CD4-positive, alpha-beta T cell (primary cell): ENCODE measurements around the gene BDKRB1. TPM values are rescaled to one million over a fixed set of nuclear protein-coding genes. Genes with fewer than 3 reads are reported as not detected.

Experiments used
- ATAC-seq: fragments of 200-7000 bp; cut with Tn5 transposase; one replicate; pipeline ENCODE4 v1.10.0; 2022; ENCODE audit warnings: mild to moderate bottlenecking; ENCODE audit not compliant: poor library complexity
- CTCF ChIA-PET: fragments of 350-600 bp; sonication (Branson Sonifier 250); formaldehyde crosslinking; loops from one replicate; lab custom pipeline; 2021; ENCODE audit warnings: antibody characterized with exemption, inconsistent platforms; lab: Charles Lee
- POLR2A ChIA-PET: fragments of 350-600 bp; sonication (Branson Sonifier 250); formaldehyde crosslinking; loops from one replicate; lab custom pipeline; 2021; ENCODE audit warnings: antibody characterized with exemption, inconsistent platforms; lab: Charles Lee
- DNase-seq, 14 experiments: peaks; one replicate each; pipeline ENCODE4 v3.0.0-alpha.2; 2013 to 2020; ENCODE audit warnings: mixed read lengths in 2 of 14
- H3K27ac ChIP-seq, 2 donors: one replicate each; pipeline versions ENCODE4 v1.5.1 to v1.7.0; 2013; ENCODE audit warnings: low read length in 2 of 2, low read depth in 1 of 2, mild to moderate bottlenecking in 1 of 2
- H3K27me3 ChIP-seq, 2 experiments: 1 replicate in 1 of 2; 2 replicates in 1 of 2; pipeline versions ENCODE4 v1.6.1 to v1.7.0; 2013; ENCODE audit warnings: low read length in 2 of 2, control low read depth in 1 of 2, mild to moderate bottlenecking in 1 of 2, moderate library complexity in 1 of 2; ENCODE audit not compliant: insufficient read depth in 2 of 2, control insufficient read depth in 1 of 2
- H3K36me3 ChIP-seq: one replicate; pipeline ENCODE4 v1.6.1; 2013; ENCODE audit warnings: low read length, control low read depth; ENCODE audit not compliant: insufficient read depth
- H3K4me1 ChIP-seq: one replicate; pipeline ENCODE4 v1.6.1; 2013; ENCODE audit warnings: low read length, control low read depth; ENCODE audit not compliant: insufficient read depth
- H3K4me3 ChIP-seq: one replicate; pipeline ENCODE4 v1.5.1; 2013; ENCODE audit warnings: mild to moderate bottlenecking, low read length, moderate library complexity
- H3K9me3 ChIP-seq, 2 experiments: 1 replicate in 1 of 2; 2 replicates in 1 of 2; pipeline versions ENCODE4 v1.6.1 to v1.7.0; 2013; ENCODE audit warnings: low read length in 2 of 2, mild to moderate bottlenecking in 2 of 2, control low read depth in 1 of 2, moderate library complexity in 1 of 2; ENCODE audit not compliant: control insufficient read depth in 1 of 2, insufficient read depth in 1 of 2
- H3K27ac Mint-ChIP-seq: one replicate; pipeline ENCODE4 v1.8.0; 2020; ENCODE audit warnings: mixed read lengths
- H3K27me3 Mint-ChIP-seq: one replicate; pipeline ENCODE4 v1.8.0; 2021; ENCODE audit warnings: mixed read lengths
- H3K36me3 Mint-ChIP-seq: one replicate; pipeline ENCODE4 v1.8.0; 2021; ENCODE audit warnings: low read depth, mixed read lengths
- H3K4me1 Mint-ChIP-seq: one replicate; pipeline ENCODE4 v1.8.0; 2021; ENCODE audit warnings: low read depth, mixed read lengths
- H3K4me3 Mint-ChIP-seq: one replicate; pipeline ENCODE4 v1.8.0; 2020; ENCODE audit warnings: mild to moderate bottlenecking, mixed read lengths
- H3K9me3 Mint-ChIP-seq: one replicate; pipeline ENCODE4 v1.8.0; 2020; ENCODE audit warnings: mixed read lengths
- CTCF ChIP-seq: fragments of 200-600 bp; IDR thresholded peaks from one replicate; pipeline ENCODE4 v1.8.0; 2022; ENCODE audit warnings: antibody characterized with exemption, mild to moderate bottlenecking
- intact Hi-C, 2 experiments: fragments of 100-400 bp; cut with DNase I in 1 of 2; cut with micrococcal nuclease in 1 of 2; formaldehyde crosslinking; loops; one replicate each; pipeline versions ENCODE4 v1.15.1 to v1.9.0; 2023 to 2025; cut with DNase I, micrococcal nuclease
- total RNA-seq, 174 experiments: library from RNA in 2 of 174; stranded (reverse) in 2 of 174; gene quantifications; one replicate each; pipeline ENCODE4 v1.2.3 and lab custom pipeline; 2021 to 2026

Gene BDKRB1
- total RNA-seq, 2 experiments from 2014 or later: not detected

- POLR2A ChIA-PET: interaction anchor here (1.0 kb wide), 1 partner anchor 185 kb away, joined by 3 read pairs; no protein-coding TSS in a partner anchor
- CTCF ChIA-PET: interaction anchor here (1.0 kb wide), 1 partner anchor 185 kb away, joined by 3 read pairs; no protein-coding TSS in a partner anchor
- intact Hi-C loops: no loop called here
- no peak overlapping the region for H3K4me3 ChIP-seq
- H3K4me1 ChIP-seq: no peaks in the 10 kb centered on the region
- H3K27ac ChIP-seq: no peak overlapping the region
- no peak for DNase-seq
- TF ChIP-seq CTCF: no peak
- H3K9me3 ChIP-seq: no peaks in the 10 kb centered on the region
- no peak overlapping the region for H3K4me3 Mint-ChIP-seq
- no peak overlapping the region for H3K27ac Mint-ChIP-seq
- ATAC-seq: no peak
- no peaks in the 10 kb centered on the region for H3K4me1 Mint-ChIP-seq
- peaks cover 79% of the 10 kb centered on the region for H3K36me3 Mint-ChIP-seq
- H3K36me3 ChIP-seq: peaks cover 49% of the 10 kb centered on the region
- H3K9me3 Mint-ChIP-seq: no peaks in the 10 kb centered on the region
- no peaks in the 10 kb centered on the region for H3K27me3 ChIP-seq
- H3K27me3 Mint-ChIP-seq: no peaks in the 10 kb centered on the region
Observed at GRCh38 chr14:96285667-96286066, 29.7 kb downstream of the BDKRB1 start.

- Mint-ChIP-seq H3K4me3 (no peak overlapping the region), H3K27me3 (no peaks in the 10 kb centered on the region), H3K9me3 (no peaks in the 10 kb centered on the region), H3K36me3 (peaks cover 84% of the 10 kb centered on the region), H3K4me1 (no peaks in the 10 kb centered on the region), H3K27ac (no peak overlapping the region)
- TF ChIP-seq CTCF: no peak
- Histone ChIP-seq H3K9me3 (no peaks in the 10 kb centered on the region), H3K27ac (no peak overlapping the region), H3K4me1 (no peaks in the 10 kb centered on the region), H3K27me3 (no peaks in the 10 kb centered on the region), H3K36me3 (peaks cover 54% of the 10 kb centered on the region), H3K4me3 (no peak overlapping the region)
- POLR2A ChIA-PET: no interaction called here
- ATAC-seq: no peak
- no peak for DNase-seq
- CTCF ChIA-PET: interaction anchor here (1.0 kb wide), 1 partner anchor 185 kb away, joined by 3 read pairs; no protein-coding TSS in a partner anchor
- intact Hi-C loops: no loop called here
Observed at GRCh38 chr14:96286251-96286650, 30.2 kb downstream of the BDKRB1 start.

DNA sequence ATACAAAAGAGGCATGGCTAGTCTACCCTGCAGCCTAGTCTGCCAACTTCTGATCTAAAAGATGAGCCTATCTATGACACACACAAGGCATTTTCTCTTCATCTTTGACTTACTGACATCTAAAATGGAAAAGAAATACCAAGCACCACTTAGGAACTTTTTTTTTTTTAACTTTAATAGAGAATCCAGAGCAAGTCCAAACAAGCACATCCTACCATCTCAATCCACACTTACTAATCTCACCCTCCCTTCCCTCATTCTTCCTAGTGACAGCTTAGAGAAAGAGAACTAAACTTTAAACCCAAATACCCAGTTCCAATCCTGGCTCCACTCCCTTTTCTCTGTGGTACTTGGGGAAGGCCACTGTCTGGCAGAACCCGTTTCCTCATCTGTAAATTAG, 31.8 kb downstream of the BDKRB1 start:
- no peaks in the 10 kb centered on the region for H3K27me3 ChIP-seq
- H3K4me1 Mint-ChIP-seq: no peaks in the 10 kb centered on the region
- H3K27ac ChIP-seq: no peak overlapping the region
- H3K4me1 ChIP-seq: no peaks in the 10 kb centered on the region
- H3K9me3 Mint-ChIP-seq: no peaks in the 10 kb centered on the region
- intact Hi-C loops: no loop called here
- no peak for DNase-seq
- no peak for ATAC-seq
- no peaks in the 10 kb centered on the region for H3K9me3 ChIP-seq
- no peak overlapping the region for H3K4me3 ChIP-seq
- no peaks in the 10 kb centered on the region for H3K27me3 Mint-ChIP-seq
- H3K36me3 ChIP-seq: peaks cover 58% of the 10 kb centered on the region
- no peak overlapping the region for H3K27ac Mint-ChIP-seq
- POLR2A ChIA-PET: no interaction called here
- CTCF ChIA-PET: interaction anchor here (1.0 kb wide), 1 partner anchor 13 kb away, joined by 3 read pairs; no protein-coding TSS in a partner anchor
- H3K4me3 Mint-ChIP-seq: no peak overlapping the region
- H3K36me3 Mint-ChIP-seq: peaks cover 79% of the 10 kb centered on the region
- no peak for TF ChIP-seq CTCF
